Measurements from ENCODE around the gene LRRC8A.
A peak's percentile ranks its signal among the peaks of the same experiment; 100 is the strongest.

Gene LRRC8A

GRCh38 chr9:128882677-128883603, 1.0 kb downstream of the LRRC8A start:
- H3K4me3 ChIP-seq (replicated peaks; ENCODE audit: low read depth, low read length) = peak overlapping the region; percentile 93
- peak; percentile 55 for DNase-seq (ENCODE audit: low read depth)
- no peak for TF ChIP-seq CTCF (IDR thresholded peaks at IDR 0.05; ENCODE audit: low read length, missing control alignments)

GRCh38 chr9:128884164-128884563, 2.2 kb downstream of the LRRC8A start:
- peak overlapping the region; percentile 93 for H3K4me3 ChIP-seq (replicated peaks; ENCODE audit: low read depth, low read length)
- no peak for TF ChIP-seq CTCF (IDR thresholded peaks at IDR 0.05; ENCODE audit: low read length, missing control alignments)
- DNase-seq (ENCODE audit: low read depth) = no peak

GRCh38 chr9:128885376-128885775, 3.4 kb downstream of the LRRC8A start:
- no peak overlapping the region for H3K4me3 ChIP-seq (replicated peaks; ENCODE audit: low read depth, low read length)
- no peak for DNase-seq (ENCODE audit: low read depth)
- no peak for TF ChIP-seq CTCF (IDR thresholded peaks at IDR 0.05; ENCODE audit: low read length, missing control alignments)

- H3K4me3 ChIP-seq (replicated peaks; ENCODE audit: low read depth, low read length) = no peak overlapping the region
- no peak for TF ChIP-seq CTCF (IDR thresholded peaks at IDR 0.05; ENCODE audit: low read length, missing control alignments)
These were observed 3.9 kb downstream of the LRRC8A start for GRCh38 chr9:128885798-128886197.

GRCh38 chr9:128886211-128886891, 4.4 kb downstream of the LRRC8A start:
- TF ChIP-seq CTCF (IDR thresholded peaks at IDR 0.05; ENCODE audit: low read length, missing control alignments) = no peak
- no peak overlapping the region for H3K4me3 ChIP-seq (replicated peaks; ENCODE audit: low read depth, low read length)
- peak; percentile 65 for DNase-seq (ENCODE audit: low read depth)

More at GRCh38 chr9:128885798-128886197, 3.9 kb downstream of the LRRC8A start:
- no peak for DNase-seq (ENCODE audit: low read depth)

- TF ChIP-seq CTCF (IDR thresholded peaks at IDR 0.05; ENCODE audit: low read length, missing control alignments) = no peak
- no peak for DNase-seq (ENCODE audit: low read depth)
- H3K4me3 ChIP-seq (replicated peaks; ENCODE audit: low read depth, low read length) = no peak overlapping the region
These were observed 5.1 kb downstream of the LRRC8A start for GRCh38 chr9:128887049-128887448.

All from fibroblast of pulmonary artery (primary cell).